Left ventricle myocardium inferior (tissue), 1 donor: ENCODE measurements around the gene ASXL2. TPM values are rescaled to one million over a fixed set of nuclear protein-coding genes. Genes with fewer than 3 reads are reported as not detected.
"Not testable (repeated sequence)": the region's sequence is repeated elsewhere in the genome, so short reads cannot be mapped to it uniquely, and the experiment has no call there.

ENCODE experiments used
- DNase-seq: peaks from one replicate; pipeline ENCODE4 v3.0.0-alpha.2; 2020
- H3K27ac ChIP-seq: fragments of 200-600 bp; replicated peaks from 2 replicates; pipeline ENCODE4 v1.8.0; 2021
- H3K27me3 ChIP-seq: fragments of 200-600 bp; 2 replicates; pipeline ENCODE4 v1.8.0; 2021; ENCODE audit warnings: low read depth
- H3K36me3 ChIP-seq: fragments of 200-600 bp; 2 replicates; pipeline ENCODE4 v1.8.0; 2021
- H3K4me1 ChIP-seq: fragments of 200-600 bp; 2 replicates; pipeline ENCODE4 v1.8.0; 2021
- H3K4me3 ChIP-seq: fragments of 200-600 bp; 2 replicates; pipeline ENCODE4 v1.8.0; 2021; ENCODE audit warnings: mild to moderate bottlenecking, moderate library complexity
- H3K9me3 ChIP-seq: fragments of 200-600 bp; replicated peaks from 2 replicates; pipeline ENCODE4 v1.8.0; 2021
- CTCF ChIP-seq: fragments of 200-600 bp; IDR thresholded peaks from 2 replicates; pipeline ENCODE4 v1.8.0; 2021; ENCODE audit warnings: antibody characterized with exemption, mild to moderate bottlenecking, borderline replicate concordance
- intact Hi-C: fragments of 100-400 bp; cut with micrococcal nuclease; formaldehyde crosslinking; loops from one replicate; pipeline ENCODE4 v1.11.0; 2022
- total RNA-seq: library from RNA; stranded (reverse); fragmentation: NEBNext Ultra II Directional; extraction: Animal tissue kit (Norgen Biotek cat#: 25700); gene quantifications from one replicate; pipeline ENCODE4 v1.2.1, GENCODE V29; 2021
- donor health status: DM: no; HTN: yes; CAD: no; lungs with severe emphysema.

ASXL2 gene
- total RNA-seq, 1 donor from 2014 or later, result 19.1 TPM

GRCh38 chr2:25917832-25918231, 39.5 kb upstream of the ASXL2 start:
- H3K4me3 ChIP-seq, result no peak overlapping the region
- no peak for DNase-seq
- H3K27me3 ChIP-seq, result no peaks in the 10 kb centered on the region
- no peaks in the 10 kb centered on the region for H3K9me3 ChIP-seq
- no peaks in the 10 kb centered on the region for H3K4me1 ChIP-seq
- intact Hi-C loops, result no loop called here
- H3K27ac ChIP-seq, result no peak overlapping the region
- no peaks in the 10 kb centered on the region for H3K36me3 ChIP-seq
- TF ChIP-seq CTCF, result no peak

- intact Hi-C loops, H3K27ac ChIP-seq, H3K27me3 ChIP-seq, H3K4me1 ChIP-seq, H3K9me3 ChIP-seq, H3K36me3 ChIP-seq, H3K4me3 ChIP-seq, DNase-seq: not testable (repeated sequence)
Observed at GRCh38 chr2:25917411-25917810, 39.1 kb upstream of the ASXL2 start.

DNA sequence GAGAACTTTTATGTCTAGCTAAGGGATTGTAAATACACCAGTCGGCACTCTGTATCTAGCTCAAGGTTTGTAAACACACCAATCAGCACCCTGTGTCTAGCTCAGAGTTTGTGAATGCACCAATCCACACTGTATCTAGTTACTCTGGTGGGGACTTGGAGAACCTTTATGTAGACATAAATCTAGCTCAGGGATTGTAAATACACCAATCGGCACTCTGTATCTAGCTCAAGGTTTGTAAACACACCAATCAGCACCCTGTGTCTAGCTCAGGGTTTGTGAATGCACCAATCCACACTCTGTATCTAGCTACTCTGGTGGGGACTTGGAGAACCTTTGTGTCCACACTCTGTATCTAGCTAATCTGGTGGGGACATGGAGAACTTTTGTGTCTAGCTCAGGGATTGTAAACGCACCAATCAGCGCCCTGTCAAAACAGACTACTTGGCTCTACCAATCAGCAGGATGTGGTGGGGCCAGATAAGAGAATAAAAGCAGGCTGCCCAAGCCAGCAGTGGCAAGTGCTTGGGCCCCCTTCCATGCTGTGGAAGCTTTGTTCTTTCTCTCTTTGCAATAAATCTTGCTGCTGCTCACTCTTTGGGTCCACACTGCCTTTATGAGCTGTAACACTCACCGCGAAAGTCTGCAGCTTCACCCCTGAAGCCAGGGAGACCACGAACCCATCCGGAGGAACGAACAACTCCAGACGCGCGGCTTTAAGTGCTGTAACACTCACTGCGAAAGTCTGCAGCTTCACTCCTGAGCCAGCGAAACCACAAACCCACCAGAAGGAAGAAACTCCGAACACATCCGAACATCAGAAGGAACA, 37.9 kb upstream of the ASXL2 start:
- intact Hi-C loops, DNase-seq: not testable (repeated sequence)

DNA sequence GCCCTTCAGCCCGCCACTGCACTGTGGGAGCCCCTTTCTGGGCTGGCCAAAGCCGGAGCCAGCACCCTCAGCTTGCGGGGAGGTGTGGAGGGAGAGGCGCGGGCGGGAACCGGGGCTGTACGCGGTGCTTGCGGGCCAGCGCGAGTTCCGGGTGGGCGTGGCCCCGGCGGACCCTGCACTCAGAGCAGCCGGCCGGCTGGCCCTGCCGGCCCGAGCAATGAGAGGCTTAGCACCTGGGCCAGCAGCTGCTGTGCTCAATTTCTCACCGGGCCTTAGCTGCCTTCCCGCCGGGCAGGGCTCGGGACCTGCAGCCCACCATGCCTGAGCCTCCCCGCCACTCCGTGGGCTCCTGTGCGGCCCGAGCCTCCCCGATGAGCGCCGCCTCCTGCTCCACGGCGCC, 37.1 kb upstream of the ASXL2 start:
- H3K4me3 ChIP-seq, DNase-seq, H3K36me3 ChIP-seq, H3K4me1 ChIP-seq, H3K27me3 ChIP-seq, intact Hi-C loops, H3K9me3 ChIP-seq, H3K27ac ChIP-seq: not testable (repeated sequence)

More for the DNA sequence above, 37.9 kb upstream of the ASXL2 start:
- H3K4me3 ChIP-seq, H3K36me3 ChIP-seq, H3K27me3 ChIP-seq, H3K9me3 ChIP-seq, H3K4me1 ChIP-seq, H3K27ac ChIP-seq: not testable (repeated sequence)

GRCh38 chr2:25913696-25913973, 35.3 kb upstream of the ASXL2 start:
- intact Hi-C loops, H3K36me3 ChIP-seq, DNase-seq, H3K4me1 ChIP-seq, H3K27me3 ChIP-seq, H3K4me3 ChIP-seq, H3K9me3 ChIP-seq, H3K27ac ChIP-seq: not testable (repeated sequence)

DNA sequence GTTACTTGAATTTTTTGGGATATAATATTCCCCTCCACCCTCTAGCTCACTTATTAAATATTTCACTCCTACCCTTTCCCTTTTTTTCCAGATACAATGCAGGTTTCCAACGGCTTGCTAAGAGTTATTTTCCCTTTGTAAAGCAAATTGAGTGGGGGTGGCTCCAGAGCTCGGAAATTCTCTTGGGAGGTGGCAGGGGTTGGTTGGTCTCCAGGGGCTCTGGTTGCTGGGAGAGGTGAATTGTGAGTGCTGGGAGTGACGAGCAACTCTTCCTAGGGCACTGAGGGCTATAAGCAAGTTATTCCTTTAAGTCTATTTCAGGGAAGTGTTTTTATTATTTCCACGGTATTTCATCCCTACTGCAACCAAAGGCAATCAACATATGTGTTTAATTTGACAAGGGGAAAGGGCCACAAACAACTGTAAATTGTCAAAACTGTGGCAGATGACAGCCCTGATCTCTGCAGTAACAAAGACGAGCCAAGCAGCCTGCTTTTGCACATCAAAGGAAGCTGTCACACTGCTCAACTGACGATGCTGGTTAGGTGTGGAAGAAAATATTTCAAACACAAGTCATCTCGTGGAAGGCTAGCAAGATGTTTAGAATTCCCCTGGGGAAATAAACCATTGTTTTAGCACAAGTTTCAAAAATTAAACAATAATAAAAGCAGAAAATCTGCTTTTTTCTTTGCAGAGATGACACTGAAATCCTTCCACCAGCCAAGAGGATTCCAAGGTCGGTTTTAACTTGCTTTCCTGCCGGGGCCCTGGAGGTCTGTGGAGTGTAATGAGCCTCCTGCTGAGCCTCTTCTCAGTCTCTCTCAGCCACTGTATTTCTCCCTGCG, 34.8 kb upstream of the ASXL2 start:
- intact Hi-C loops, result no loop called here
- Histone ChIP-seq H3K27me3 (no peaks in the 10 kb centered on the region), H3K9me3 (no peaks in the 10 kb centered on the region), H3K4me3 (no peak overlapping the region), H3K27ac (no peak overlapping the region), H3K36me3 (no peaks in the 10 kb centered on the region), H3K4me1 (no peaks in the 10 kb centered on the region)
- no peak for DNase-seq
- TF ChIP-seq CTCF, result no peak

DNA sequence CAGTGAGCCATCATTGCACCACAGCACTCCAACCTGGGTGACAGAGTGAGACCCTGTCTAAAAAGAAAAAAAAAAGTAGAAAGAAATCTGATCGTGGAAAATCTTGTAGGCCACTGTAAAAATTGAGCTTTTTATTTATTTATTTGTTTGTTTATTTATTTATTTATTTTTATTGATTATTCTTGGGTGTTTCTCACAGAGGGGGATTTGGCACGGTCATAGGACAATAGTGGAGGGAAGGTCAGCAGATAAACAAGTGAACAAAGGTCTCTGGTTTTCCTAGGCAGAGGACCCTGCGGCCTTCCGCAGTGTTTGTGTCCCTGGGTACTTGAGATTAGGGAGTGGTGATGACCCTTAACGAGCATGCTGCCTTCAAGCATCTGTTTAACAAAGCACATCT, 31.3 kb upstream of the ASXL2 start:
- H3K36me3 ChIP-seq, DNase-seq, H3K27ac ChIP-seq, H3K9me3 ChIP-seq, intact Hi-C loops, H3K27me3 ChIP-seq, H3K4me1 ChIP-seq, H3K4me3 ChIP-seq: not testable (repeated sequence)

GRCh38 chr2:25905126-25905525, 26.8 kb upstream of the ASXL2 start:
- DNase-seq, result no peak
- TF ChIP-seq CTCF, result no peak
- H3K27me3 ChIP-seq, result no peaks in the 10 kb centered on the region
- no peaks in the 10 kb centered on the region for H3K9me3 ChIP-seq
- no peak overlapping the region for H3K4me3 ChIP-seq
- intact Hi-C loops, result no loop called here
- no peaks in the 10 kb centered on the region for H3K36me3 ChIP-seq
- no peaks in the 10 kb centered on the region for H3K4me1 ChIP-seq
- H3K27ac ChIP-seq, result no peak overlapping the region
